NCI-H2029 treated with DMSO at 0.1 percent for 48 hours (cell line): ENCODE measurements around the gene CST6.

Experiments used
- DNase-seq: peaks from one replicate; lab custom pipeline; 2025; lab: John Stamatoyannopoulos, UW

The CST6 gene

DNA sequence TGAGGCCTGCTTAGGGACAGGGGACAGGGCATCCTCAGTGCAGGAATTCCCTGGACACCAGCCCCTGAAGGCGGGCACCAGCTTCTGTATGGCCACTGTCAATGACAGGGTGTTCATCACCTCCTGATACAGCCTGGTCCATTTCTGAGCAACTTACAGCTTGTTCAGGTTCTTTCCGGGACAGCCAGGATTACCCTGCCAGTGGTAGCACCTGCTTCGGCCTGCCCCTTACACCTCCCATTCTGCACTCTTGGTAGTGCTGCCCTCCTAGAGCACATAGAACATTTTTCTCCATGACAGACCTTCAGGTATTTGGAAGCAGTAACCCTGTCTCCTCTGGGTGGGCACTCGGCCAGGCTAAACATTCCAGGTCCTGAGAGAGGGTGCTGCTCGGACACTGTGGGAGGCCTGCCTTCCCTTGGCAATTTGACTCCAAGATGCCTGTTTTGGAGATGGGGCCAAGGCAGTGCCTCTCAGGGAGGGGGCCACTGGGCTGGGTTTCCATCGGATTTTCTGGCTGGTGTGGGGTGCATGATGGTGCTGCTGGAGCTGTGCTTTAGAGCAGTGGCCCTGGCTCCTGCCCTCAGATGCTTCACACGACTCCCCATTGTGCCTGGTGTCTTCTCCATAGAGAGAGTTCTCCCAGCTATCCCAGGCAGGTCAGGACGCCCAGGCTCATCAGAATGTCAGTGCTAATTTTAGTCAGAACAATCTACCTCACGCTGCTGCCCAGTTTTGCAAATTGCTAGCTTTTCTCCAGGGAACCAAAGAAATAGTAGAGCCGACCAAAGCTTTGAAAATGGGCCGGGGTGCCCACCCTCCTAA lies 35.9 kb downstream of the CST6 start:
- DNase-seq = no peak

DNA sequence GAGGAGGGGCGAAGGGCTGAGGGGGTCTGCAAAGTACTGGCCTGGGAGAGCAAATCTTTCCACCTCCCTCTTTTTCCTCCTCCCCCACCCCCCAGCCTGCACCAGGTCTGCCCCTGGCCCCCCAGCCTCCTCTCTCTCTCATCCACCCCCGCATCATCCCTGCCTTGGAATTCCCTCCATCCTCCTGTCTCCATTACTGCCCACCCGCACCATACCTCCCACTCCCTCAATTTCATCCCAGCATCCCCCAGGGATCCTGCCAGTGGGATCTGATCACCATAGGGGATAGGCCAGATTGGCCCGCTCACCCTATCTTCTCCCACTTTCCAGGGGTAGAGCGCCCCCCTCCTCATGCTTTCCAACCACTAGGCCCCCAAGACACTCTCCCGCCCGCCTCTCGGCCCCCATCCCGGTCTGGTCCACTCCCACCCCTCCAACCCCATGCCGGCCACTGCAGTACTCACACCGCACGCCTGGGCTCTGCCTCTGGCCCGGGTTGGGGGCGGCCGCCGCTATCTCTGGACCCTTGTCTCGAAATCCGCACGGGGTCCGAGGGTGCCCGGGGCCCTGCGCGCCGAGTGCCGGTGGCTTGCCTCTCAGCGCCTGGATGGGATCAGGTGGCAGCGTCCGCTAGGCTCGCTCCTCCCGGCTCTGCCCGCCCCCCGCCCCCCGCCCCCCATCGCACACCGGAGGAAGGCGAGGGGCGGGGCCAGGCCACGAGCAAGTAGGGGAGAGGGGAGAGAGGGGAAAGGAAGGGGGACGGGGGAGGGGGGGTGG lies 36.9 kb downstream of the CST6 start, which contains the start of gene GAL3ST3:
GAL3ST3 (minus strand) TSS at position 615 of the 777 bp plus-strand sequence. CDS start 3,746 bp downstream, outside the sequence.
- no peak for DNase-seq

DNA sequence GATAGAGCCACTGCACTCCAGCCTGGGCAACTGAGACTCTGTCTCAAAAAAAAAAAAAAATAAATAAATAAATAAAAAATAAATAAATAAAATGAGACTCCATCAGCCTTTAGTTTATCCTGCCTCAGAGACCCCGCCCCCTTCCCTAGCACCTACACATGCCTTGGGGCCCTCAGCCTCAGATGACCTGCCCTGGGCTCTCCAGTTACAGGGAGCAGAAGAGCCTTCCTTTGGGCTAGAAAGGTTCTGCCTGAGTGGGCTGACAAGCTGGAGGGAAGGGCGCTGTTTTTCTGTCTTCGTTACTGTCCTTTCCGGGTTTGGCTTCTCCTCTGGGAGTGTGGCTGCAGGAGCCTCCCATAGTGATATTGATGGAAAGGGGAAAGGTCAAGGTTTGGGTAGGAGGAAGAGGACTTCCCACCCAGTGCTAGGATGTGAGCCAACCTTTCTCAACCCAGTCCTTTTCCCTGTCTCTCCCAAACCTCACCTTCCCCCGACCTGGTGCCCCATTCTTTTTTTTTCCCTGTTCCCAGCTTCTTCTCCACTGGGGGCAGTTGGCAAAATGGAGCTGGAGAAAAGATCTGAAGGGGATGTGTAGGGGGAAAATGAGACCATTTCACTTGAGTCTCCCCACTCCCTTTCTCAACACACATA lies 38.9 kb downstream of the CST6 start:
- no peak for DNase-seq

DNA sequence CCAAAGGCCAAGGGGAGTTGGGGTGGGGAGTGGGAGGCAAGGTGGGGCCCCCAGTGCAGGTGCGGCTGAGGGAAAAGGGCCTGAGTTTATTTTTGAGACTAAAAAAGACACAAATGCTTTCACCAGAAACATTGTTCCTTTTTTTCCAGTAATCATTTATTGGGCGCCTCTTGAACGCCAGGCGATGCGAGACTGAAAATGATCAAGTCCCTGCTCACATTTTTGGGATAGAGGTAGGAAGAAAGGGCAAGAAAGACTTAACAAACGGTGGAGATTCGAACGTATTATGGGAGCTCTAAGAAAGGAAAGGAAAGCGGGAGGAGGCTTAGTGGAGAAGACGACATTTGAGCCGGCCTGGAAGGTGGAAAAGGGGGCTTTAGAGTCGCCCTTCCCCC lies 39.6 kb downstream of the CST6 start:
- no peak for DNase-seq

DNA sequence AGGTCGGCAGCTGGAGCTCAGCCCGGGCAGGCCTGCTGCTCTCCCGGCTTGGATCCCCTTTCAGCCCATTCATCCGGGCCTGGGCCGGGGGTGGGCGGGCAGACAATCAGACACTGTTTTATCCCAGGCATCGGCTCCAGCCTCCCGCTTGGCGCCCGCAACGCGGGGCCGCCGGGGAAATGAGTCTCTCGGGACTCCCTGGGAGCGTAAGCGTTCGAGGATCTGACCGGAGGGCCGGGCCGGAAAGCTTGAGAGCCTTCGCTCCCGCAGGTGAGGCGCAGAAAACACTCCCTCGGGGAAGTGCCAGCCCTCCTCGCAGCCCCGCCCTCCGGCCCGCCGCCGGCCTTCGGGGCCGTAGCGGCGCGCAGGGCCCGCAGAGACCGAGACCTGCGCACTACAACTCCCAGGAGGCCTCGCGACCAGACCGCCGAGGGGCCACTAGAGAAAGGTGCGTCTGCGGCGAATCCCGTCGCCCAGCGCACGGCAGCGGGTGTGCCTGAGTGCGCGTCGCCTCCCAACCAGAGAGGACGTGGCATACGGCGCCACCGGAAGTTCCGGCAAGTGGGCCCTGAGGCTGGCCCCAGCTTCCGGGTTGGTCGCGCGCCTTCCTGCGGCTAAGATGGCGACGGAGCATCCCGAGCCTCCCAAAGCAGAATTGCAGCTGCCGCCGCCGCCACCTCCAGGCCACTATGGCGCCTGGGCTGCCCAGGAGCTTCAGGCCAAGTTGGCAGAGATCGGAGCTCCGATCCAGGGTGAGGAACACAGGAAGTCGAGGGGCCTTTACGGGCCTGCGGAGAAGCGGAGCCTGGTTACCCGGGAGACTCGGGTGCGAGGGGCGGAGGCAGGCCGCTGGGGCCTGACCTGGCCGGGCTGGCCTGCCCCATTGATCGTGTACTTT lies 40.2 kb downstream of the CST6 start, which contains the start of gene SF3B2:
SF3B2 (plus strand) TSS at position 599 of the 898 bp plus-strand sequence; CDS start at position 620, 21 bp downstream.
- peak; percentile 91 for DNase-seq

DNA sequence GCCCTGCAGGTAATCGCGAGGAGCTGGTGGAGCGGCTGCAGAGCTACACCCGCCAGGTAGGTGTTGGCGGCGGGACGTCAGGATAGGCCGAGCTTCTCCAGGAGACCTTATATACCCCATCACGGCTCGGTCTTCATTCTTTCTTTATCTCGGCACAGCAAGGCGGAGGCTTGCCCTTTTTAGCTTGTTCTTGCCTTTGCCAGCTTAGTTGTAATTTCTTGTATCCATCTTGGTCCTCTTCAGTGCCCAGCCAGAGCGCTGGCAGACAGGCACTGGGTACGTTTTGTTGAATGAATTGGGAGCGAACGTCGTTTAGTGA lies 40.8 kb downstream of the CST6 start:
- no peak for DNase-seq

DNA sequence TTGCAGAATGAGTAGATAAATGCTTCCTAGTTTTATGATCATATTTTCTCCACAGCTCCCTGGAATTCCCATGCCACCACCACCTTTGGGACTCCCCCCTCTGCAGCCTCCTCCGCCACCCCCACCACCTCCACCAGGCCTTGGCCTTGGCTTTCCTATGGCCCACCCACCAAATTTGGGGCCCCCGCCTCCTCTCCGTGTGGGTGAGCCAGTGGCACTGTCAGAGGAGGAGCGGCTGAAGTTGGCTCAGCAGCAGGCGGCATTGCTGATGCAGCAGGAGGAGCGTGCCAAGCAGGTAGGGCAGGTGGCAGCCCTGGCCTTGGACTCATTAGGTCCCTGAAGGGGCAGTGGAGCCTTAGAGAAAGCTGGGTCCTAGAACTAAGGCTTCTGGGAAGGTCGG lies 43.2 kb downstream of the CST6 start:
- DNase-seq = no peak

DNA sequence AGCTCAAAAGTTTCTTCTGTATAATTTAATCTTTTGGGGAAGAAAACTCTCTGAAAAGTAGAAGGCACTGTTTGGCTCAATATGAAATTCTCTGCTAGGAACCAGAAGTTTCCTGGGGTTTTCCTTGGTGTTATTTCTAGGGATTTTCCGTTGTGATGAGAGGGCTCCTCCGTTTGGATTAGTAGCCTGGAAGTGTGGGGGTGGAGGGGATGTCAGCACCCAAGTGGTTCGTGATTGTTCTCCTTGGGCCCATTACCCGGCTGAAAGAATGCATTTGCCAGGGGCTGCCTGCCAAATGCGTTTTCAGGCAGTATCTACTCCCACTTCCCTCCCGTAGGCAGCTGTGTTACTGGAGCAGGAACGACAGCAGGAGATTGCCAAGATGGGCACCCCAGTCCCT lies 44.7 kb downstream of the CST6 start:
- DNase-seq = no peak

DNA sequence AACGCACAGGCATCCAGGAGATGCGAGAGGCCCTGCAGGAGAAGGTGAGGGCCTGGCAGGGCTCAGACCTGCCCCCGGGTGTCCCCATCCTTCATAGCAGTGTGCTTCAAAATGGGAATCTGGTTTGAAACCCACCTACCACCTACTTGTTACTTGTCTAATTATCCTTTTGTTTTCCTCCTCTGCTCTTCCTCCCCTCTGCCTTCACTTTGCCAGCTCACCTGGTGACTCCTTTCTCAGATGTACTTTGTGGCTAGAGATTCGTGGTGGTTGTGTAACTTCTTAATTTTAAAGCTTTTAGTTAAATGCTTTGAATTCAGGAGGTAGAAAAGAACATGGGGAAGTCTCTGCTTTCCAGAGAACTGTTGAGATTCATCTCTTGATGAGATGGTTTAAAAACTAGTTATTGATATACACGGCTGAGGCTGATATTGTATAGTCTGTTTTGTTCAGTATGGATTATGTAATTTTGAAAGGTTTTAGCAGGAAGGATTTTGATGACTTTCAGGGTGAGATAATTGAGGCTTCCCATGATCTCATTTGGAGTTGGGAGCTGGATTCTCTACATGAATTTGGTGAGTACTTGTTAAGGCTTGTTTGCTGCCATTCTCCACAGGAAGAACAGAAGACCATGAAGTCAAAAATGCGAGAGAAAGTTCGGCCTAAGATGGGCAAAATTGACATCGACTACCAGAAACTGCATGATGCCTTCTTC lies 48.3 kb downstream of the CST6 start:
- DNase-seq = no peak

DNA sequence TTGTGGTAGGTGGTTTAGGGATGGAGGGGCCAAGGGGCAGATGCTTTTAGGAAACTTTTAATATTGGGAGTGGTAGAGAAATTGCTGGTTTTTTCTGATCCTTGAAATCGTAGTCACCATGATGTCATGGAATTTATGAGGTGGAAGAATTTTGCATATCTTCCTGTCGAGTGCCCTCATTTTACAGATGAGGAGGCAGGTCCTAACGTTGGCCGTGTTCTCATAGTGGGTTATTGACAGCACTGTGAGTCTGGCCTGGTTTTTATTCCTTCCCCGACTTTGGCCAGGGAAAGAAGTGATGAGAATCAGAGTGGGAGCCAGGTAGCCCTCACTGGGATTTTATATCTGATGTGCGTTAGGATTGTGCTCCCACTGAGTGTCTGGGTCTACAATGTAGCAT lies 49.5 kb downstream of the CST6 start:
- DNase-seq = no peak

DNA sequence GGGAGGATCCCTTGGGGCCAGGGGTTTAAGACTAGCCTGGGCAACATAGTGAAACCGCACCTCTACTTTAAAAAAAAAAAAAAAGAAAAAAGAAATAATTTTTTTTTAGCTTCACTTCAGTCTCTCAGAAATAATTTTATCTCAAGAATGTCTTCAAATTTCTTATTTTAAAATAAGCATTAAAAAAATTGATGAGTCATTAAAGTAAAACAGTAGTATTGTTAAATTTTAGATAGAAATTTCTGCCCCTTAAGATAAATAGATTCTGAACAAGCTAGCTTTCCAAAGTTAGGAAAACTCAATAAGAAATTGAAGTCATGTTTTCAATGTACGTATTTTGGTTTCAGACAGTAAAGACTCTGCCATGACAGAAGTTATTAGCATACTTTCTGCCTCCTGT lies 50.6 kb downstream of the CST6 start:
- DNase-seq = no peak
